Fibroblast of upper back skin (primary cell): ENCODE data around the gene FAM53A.

Experiments
- DNase-seq: peaks from one replicate; pipeline ENCODE4 v3.0.0-alpha.2; 2013

FAM53A gene

DNA sequence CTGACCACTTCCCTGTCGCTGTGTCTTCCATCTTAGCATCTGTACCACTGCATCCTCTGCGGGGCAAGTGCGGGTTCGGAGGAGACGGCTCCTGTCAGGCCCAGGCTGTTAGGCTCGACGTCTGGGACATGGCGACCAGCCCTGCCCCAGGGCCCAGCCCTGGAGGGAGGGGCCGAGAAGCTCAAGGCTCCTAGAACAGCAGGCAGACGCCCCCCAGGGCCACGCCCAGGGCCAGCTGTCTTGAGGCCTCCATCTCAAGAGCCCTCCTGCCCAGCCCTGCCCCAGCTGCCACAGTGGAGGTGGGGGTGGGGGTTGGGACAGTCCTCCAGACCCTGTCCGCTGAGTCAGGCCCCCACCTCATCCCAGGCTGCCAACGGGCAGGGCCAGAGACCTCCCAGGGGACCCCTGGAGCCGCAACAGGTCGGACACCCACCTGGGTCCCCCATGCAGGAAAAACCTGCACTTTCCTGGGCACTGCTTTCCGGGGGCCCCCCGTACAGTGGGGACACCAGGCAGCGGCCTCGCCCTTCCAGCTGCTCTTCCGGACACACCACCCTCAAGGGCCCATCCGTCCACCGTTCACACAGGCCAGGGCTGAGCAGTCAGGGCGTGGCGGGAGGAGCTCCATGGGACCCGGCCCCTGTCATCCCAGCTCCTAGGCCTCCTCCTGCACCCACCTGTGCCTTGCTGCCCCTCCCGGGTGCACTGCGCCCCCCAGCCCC is 83.1 kb downstream of the FAM53A start:
- no peak for DNase-seq

DNA sequence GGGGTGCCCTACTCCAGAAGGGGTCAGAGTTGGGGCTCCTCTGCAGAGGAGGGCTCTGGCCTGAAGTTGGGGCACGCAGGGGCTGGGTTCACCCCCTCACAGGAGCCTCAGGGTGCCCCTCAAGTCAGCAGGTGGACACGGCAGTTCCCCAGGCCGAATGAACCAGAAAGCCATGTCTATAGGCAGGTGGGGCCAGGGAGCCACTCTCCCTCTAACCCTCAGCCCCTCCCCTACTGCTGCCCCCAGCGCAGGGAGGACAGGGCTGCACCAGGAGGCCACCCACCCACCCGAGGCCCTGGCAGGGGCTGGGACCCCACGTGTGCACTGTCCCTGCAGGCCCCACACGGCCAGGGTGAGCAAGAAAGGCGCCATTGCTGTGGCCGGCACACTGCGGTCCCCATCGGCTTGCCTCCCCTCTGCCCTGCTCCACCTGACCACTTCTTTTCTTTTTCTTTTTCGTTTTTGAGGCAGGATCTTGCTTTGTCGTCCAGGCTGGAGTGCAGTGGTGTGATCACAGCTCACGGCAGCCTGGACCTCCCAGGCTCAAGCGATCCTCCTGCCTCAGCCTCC is 83.8 kb downstream of the FAM53A start:
- no peak for DNase-seq

DNA sequence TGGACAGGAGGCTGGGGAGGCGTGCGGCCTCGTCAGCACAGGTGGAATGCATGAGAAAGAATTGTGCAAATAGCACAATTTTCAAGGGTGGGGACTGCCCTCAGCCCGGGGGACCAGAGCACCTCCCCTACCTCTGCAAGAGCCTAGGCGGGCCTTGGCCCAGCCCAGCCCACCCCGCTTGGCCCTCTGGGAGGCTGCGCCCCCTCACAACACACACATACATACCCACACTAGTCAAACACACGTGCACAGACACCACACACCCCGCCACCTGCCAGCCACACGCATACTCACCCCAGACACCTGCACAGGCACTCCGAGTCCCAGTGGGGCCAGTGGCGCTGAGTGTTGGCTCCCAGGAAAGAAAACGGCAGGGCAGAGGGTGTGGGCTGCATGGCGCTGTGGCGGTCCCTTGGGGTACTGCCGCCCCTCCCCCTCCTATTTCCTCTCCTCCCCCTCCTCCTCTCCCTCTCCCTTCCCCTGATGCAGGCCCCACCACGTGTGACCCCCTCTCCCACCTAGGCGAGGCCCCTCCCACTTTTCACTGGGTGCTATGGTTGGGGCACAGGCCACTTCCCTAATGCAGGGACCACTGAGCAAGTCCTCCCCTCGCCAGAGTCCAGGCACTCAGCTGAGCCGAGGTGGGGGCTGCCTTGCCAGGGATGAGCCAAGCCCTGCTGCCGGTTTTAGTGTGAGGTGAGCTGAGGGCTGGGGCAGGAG is 84.5 kb downstream of the FAM53A start:
- DNase-seq: no peak

DNA sequence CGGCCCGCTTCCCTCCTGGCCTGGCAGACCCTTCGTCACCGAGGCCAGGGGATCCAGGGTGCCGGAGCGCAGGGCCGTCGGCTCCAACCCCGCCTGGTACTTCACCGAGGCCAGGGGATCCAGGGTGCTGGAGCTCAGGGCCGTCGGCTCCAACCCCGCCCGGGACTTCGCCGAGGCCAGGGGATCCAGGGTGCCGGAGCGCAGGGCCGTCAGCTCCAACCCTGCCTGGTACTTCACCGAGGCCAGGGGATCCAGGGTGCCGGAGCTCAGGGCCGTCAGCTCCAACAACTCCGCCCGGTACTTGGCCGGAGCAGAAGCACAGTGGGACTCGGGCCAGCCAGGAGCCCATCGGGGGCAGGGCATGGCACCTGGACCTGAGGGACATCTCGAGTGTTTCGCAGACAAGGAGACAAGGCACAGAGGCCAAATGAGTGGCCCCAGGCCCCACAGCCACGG is 85.1 kb downstream of the FAM53A start:
- no peak for DNase-seq

DNA sequence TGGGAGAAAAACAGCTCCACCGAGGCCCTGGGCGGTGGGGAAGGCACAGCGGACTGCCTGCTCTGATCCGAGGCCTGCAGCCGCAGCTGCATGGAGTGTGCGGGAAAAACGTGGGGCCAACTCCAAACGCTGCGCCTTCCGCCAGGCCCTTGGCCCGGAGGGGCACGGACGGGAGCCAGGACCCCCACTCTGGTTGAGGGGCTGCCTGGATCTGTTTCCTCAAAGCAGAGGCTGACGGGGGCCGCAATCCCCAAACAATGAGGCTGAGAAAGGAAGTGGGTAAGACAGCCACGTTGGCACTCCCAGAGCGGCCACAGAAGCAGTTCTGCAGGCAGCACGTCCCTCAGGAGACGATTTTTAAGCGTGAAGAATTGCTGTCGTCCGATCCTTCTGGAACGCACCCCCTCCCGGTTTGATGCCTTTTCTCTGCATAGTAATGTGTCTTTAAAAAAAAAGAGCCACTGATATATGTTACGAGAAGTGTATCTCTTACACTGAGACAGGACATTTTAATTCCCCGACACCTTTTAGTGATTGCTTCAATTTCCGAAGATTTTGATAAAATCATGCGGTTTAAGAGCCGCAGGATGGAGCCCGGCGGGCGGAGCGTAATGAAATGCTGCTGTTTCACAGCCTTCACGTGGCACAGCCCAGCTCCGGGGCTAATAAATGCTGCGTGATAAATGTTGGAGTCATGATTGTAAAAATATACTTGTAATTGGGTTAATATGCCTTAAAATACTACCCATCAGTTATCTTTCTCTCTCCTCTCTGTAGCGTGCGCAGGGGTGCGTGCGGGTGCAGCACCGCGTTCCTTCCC is 85.7 kb downstream of the FAM53A start:
- DNase-seq: no peak

DNA sequence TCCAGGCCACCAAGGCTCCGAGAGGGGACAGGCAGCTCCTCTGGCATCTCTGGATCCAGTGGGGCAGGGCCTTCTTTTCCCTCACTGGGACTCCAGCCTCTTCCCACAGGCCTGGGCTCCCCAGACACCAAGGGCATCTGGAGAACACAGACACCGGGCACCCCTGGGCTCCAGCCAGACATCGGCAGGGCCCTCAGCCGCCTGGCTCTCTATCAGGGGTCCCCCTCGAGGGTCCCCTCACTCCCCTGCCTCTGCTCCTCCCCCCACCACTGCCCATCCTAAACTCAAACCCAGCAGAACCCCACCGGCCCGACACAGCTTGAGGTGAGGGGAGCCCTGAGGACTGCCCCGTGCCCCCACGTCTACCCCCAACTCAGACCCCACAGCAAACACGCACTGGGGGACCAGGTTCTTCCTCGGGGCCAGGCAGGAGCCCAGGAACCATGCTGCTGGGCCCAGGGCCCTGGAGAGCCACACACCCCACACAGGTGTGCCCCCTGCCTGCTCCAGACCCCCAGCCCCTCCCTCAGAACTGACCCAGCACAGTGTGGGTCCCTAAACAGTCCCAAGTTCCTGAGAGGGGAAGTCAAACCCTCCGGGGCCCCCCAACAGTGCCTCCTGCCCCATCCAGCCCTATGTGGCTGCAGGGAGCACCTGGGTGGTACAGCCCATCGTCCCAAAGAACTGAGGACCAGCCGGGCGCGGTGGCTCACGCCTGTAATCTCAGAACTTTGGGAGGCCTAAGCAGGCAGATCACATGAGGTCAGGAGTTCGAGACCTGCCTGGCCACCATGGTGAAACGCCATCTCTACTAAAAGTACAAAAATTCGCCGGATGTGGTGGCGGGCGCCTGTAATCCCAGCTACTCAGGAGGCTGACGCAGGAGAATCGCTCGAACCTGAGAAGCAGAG is 86.8 kb downstream of the FAM53A start:
- DNase-seq: no peak

DNA sequence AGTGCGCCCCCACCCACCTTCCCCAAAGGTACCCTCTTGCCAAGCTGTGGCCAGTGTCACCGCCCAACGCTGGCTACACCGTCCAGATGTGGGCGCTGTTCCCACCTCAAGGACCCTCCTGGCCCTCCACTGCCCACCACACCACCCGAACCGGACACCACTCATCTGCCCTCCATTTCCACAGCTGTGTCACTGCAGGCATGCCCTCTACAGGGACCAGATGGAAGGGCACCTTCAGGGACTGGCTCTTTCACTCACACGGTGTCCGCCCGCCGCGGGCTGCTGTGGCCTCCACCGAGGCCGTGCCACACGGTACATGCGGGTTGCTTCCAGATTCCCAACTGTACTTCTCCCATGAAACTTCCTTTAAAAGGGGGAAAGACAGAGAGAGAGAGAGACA is 87.7 kb downstream of the FAM53A start:
- no peak for DNase-seq

DNA sequence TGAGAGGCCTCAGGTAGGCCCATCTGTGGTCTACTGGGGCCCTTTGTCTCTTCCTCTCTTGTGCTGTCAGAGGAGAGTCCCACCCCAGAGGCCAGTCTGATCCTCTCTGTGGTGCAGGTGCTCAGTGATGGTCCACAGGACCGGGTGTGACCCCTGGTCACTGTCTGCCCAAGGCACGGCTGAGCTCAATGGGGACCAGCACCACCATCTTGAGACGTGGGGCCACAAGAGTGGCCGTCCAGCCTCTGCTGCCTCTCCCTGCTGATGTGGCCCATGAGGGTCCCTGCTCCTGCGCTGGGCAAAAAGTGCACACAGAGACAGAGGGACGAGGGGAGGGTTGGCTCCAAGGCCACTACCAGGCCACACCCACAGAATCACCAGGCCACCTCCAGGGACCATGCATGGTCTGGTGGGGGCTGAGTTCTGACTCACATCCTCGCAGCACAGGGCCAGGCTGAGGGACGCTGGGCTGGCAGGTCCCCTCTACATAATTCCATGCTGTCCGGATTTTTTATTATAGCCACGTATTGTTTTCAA is 88.3 kb downstream of the FAM53A start:
- DNase-seq: no peak

DNA sequence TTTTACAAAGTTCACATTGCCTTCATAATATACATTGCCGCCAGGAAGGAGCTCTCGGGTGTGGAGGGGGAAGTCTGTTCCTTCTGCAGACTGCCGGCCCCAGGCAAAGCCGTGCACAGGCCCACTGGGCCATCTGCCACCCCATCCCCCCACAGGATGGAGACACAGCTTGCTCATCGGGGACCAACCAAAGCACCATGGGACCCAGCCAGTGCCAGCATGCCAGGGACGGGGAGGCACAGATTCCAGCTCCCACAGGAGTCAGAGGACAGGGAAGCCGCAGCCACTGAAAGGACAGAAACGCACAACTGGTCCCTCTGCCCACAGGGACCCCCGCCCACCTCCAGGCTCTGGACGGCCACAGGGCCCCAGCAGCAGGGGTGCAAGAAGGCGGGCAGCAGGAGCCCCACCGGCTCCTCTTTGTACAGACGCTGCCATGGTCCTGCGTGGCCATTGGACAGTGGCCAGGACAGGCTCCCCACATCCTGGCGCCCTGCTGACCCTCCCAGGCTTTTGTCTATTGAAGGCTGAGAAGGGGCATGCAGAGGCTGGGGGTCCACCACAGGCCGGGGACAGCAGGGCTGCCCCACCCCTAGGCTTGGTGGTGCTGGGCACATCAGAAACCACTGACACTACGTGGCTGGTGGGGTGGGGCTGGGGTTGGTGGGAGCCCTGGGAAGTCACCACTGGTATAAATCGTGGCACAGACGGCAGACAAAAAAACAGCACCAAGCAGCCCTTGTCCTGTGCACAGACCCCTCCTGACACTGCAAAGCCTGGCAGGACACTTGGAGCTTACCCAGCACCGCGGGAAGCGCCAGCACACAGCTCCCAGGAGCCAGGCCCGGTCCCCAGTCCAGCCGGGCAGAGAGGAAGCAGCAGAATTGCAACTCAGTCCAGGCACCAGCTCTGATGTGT is 89.0 kb downstream of the FAM53A start:
- DNase-seq: no peak

DNA sequence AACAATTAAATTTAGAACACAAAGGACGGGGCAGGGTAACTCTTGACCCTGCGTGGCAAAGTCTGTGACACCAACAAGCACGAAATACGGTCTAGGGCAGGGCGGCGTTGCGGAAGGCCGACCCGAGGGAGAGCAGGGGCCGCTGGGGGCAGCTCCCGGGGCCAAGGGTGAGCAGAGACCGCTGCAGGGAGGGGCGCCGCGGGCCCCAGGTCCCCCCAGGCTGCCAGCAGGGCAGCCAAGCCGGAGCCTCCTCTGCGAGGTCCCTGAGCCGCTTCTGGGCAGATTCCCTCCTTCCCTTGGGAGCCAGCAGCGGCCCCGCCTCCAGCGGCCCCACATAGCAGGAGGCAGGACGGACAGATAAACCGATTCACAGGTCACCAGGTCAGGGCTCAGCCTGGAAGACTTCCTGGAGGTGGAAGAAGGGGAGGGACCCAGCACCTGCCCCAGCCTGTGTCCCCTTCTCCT is 90.2 kb downstream of the FAM53A start:
- no peak for DNase-seq

DNA sequence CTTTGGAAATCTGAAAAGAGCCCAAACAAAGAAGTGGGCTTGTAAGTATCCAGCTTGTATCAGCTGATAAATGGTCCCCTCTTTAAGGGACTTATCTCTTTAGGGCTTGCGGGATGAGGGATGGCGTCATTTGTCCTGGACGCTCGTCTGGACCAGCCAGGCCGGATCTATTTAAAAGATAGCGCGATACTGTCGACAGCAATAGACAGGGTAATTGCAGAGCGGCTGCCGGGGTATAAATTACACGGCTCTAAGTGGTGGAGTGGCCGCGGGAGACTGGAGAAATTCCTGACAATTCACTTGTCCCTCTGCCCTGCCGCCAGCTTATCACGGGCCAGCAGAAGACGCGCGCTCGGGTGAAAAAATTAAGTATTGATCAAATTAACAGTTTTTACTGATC is 90.7 kb downstream of the FAM53A start:
- DNase-seq: no peak

DNA sequence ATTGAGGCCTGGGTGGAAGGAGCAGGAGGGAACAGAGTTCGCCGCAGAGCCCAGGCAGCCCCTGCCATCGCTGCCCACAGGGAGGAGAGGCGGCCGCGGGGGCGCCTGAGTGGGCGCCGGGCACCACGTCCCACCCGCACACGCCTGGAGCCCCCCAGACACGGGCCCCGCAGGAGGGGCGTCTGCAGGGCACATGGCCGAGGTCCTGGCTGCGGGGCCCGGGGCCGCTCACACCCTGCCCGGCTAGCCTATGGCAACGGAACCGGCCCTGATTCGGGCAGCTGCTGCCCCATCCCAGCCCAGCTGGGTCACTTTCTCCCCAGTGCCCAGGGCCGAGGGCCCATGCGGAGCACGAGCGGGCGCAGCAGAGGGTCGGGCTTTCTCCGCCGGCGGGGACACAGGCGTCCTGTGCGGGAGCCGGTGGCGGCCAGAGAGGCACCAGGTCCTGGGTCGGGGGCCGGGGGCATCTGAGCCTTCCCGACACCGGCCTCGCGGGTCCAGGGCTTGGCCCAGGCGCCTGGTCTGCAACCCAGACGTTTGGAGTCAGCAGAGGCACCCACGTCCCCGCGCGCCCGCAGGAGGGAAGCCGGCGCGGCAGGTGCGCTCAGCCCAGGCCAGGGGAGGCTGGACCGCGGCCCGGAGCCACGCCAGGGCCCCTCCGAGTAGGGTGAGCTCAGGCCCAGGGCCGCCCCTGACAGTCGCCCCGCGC is 91.2 kb downstream of the FAM53A start:
- no peak for DNase-seq

DNA sequence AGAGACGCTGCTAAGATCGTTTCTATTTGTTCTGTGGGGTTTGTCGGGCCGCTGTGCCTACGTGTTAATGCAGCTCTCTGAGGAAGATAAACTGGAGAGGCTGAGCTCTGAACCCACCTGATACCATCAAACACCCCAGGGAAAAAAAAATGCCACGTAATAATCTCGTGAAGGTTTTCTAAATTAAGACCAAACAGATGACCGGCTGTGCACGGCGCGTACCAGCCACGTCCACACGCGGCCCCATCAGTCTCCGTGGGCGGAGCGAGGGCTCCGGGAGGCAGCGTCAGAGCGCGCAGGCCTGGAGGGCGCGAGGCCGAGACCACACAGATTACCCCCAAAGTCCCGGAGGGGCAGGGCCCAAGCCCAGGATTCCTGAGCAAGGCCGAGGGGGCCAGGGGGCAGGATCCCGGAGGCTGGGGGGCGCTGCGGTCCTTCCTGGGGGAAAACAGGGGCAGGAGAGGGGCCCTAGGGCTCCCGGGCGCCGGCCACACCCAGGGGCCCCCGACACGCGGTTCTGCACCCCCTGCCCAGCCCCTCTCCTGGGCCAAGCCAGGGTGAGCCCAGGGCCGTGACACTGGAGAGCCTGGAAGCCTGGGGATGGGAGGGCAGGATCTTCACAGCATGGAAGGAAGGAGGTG is 91.9 kb downstream of the FAM53A start:
- no peak for DNase-seq

DNA sequence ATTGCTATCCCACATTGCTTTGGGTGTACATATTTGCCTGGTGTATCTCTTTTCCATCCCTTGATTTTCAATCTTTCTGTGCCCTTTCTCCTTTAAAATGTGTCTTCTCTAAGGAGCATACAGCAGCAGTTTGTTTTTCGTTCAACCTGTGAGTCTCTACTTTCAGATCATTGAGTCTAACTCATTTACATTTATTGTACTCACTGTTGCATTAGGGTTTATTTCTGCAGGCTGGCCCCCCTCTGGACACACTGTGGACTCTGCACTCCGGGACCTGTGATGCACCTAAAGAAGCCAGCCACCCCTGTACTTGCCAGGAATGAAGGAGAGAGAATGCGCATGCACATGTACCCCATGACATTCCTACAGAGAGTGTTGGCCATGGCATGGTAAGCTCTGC is 93.0 kb downstream of the FAM53A start:
- no peak for DNase-seq

DNA sequence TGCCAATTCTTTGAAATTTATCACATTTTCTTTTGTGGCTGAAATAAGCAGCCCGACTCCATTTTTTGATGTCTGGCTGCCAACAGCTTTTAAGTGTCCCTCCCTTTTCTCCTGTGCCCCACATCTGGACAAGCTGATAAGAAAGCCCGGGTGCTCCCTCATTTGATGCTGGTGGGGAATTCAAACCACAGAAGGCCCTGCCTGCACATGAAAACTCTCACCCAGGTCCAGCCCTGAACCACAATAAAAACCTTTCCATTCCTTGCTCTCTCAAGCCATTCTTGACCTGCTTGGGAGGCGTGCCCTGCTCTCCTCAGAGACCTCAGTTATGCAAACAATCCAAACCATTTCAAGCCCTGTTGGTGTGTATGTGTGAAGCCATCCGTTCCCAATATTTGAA is 93.9 kb downstream of the FAM53A start:
- no peak for DNase-seq
